ENCODE measurements around the gene RNF32. TPM values are rescaled to one million over a fixed set of nuclear protein-coding genes. Genes with fewer than 3 reads are reported as not detected.
"Not testable (repeated sequence)": the region's sequence is repeated elsewhere in the genome, so short reads cannot be mapped to it uniquely, and the experiment has no call there.

Gene RNF32
- total and polyA plus RNA-seq, 12 donors: 0.26 to 8.5 (median 0.92) TPM

DNA sequence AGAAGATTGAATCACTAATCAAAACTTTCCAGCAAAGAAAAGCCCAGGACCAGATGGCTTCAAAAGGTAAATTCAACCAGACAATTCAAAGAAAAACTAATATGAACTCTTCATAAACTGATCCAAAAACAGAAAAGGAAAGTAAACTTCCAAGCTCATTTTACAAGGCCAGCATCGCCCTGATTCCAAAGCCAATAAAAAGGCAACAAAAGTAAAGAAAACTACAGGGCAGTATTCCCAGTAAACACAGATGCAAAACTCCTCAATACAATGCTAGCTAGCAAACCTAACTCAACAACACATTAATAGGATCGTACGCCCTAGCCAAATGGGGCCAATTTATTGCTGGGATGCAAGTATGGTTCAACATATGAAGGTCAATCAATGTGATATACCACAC is 53.1 kb downstream of the RNF32 start:
- Histone ChIP-seq H3K4me1 (replicated peaks in 1 of 2) (peaks cover 0 to 6% of the 10 kb centered on the region in 2 donors), H3K27ac (peak overlapping the region in 1 of 5 donors; percentile 17), H3K4me3 (no peak overlapping the region), H3K36me3 (replicated peaks in 1 of 2) (no peaks in the 10 kb centered on the region), H3K9me3 (replicated peaks in 1 of 3) (no peaks in the 10 kb centered on the region), H3K27me3 (no peaks in the 10 kb centered on the region)
- WGBS, 4 donors: 51 to 70% (median 60%) methylated on average over 3 of the region's 3 CpGs
- intact Hi-C loops (cut with DNase I): no loop called here
- TF ChIP-seq, protein P1, sequence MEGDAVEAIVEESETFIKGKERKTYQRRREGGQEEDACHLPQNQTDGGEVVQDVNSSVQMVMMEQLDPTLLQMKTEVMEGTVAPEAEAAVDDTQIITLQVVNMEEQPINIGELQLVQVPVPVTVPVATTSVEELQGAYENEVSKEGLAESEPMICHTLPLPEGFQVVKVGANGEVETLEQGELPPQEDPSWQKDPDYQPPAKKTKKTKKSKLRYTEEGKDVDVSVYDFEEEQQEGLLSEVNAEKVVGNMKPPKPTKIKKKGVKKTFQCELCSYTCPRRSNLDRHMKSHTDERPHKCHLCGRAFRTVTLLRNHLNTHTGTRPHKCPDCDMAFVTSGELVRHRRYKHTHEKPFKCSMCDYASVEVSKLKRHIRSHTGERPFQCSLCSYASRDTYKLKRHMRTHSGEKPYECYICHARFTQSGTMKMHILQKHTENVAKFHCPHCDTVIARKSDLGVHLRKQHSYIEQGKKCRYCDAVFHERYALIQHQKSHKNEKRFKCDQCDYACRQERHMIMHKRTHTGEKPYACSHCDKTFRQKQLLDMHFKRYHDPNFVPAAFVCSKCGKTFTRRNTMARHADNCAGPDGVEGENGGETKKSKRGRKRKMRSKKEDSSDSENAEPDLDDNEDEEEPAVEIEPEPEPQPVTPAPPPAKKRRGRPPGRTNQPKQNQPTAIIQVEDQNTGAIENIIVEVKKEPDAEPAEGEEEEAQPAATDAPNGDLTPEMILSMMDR (IDR thresholded peaks at IDR 0.05): no peak
- TF ChIP-seq POLR2A (IDR thresholded peaks at IDR 0.05): no peak
- DNase-seq: no peak

GRCh38 chr7:156697283-156697682 is 56.7 kb downstream of the RNF32 start:
- H3K9me3 ChIP-seq (replicated peaks in 1 of 3); H3K27ac ChIP-seq; H3K36me3 ChIP-seq (replicated peaks in 1 of 2); H3K27me3 ChIP-seq; DNase-seq; intact Hi-C loops (cut with DNase I); H3K4me1 ChIP-seq (replicated peaks in 1 of 2); H3K4me3 ChIP-seq: not testable (repeated sequence)
- WGBS, 4 donors: 87 to 98% (median 96%) methylated on average over 9 of the region's 9 CpGs

DNA sequence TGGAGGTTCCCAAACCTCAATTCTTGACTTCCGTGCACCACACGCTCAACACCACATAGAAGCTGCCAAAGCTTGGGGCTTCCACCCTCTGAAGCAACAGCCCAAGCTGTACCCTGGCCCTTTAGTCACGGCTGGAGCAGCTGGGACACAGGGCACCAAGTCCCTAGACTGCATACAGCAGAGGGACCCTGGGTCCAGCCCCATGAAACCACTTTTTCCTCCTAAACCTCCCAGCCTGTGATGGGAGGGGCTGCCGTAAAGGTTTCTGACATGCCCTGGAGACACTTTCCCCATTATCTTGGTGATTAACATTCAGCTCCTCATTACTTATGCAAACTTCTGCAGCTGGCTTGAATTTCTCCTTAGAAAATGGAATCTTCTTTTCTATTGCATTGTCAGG is 57.9 kb downstream of the RNF32 start:
- H3K4me1 ChIP-seq (replicated peaks in 1 of 2); H3K36me3 ChIP-seq (replicated peaks in 1 of 2); H3K4me3 ChIP-seq; intact Hi-C loops (cut with DNase I); H3K27ac ChIP-seq; H3K9me3 ChIP-seq (replicated peaks in 1 of 3); DNase-seq; H3K27me3 ChIP-seq: not testable (repeated sequence)
- WGBS, 4 donors: 97 to 100% (median 98%) methylated on average over 4 of the region's 4 CpGs

DNA sequence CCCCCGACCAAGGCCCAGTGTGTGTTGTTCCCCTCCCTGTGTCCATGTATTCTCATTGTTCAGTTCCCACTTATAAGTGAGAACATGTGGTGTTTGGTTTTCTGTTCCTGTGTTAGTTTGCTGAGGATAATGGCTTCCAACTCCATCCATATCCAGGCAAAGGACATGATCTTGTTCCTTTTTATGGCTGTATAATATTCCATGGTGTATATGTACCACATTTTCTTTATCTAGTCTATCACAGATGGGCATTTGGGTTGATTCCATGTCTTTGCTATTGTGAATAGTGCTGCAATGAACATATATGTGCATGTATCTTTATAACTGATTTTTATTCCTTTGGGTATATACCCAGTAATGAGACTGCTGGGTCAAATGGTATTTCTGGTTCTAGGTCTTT is 61.2 kb downstream of the RNF32 start:
- intact Hi-C loops (cut with DNase I); DNase-seq: not testable (repeated sequence)

DNA sequence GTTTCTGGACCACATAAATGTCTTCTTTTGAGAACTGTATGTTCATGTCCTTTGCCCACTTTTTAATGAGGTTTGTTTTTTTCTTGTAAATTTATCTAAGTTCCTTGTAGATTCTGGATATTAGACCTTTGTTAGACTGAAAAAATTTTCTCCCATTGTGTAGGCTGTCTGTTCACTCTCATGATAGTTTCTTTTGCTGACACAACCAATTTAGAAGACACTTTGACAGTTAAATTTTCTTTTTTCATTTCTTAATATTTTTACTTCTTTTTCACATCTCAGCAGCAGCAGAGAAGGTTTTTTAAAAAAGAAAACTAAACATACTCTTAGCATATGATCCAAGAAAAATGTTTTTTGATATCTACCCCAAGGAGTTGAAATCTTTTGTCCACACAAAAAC is 61.8 kb downstream of the RNF32 start:
- no peak overlapping the region for H3K27ac ChIP-seq
- no peak for DNase-seq
- H3K36me3 ChIP-seq (replicated peaks in 1 of 2): no peaks in the 10 kb centered on the region
- intact Hi-C loops (cut with DNase I): no loop called here
- TF ChIP-seq, protein P1 (IDR thresholded peaks at IDR 0.05): no peak
- no peak for TF ChIP-seq POLR2A (IDR thresholded peaks at IDR 0.05)
- no peaks in the 10 kb centered on the region for H3K27me3 ChIP-seq
- H3K4me1 ChIP-seq (replicated peaks in 1 of 2): no peaks in the 10 kb centered on the region
- no peaks in the 10 kb centered on the region for H3K9me3 ChIP-seq (replicated peaks in 1 of 3)
- H3K4me3 ChIP-seq: no peak overlapping the region

More for the DNA sequence above, 61.2 kb downstream of the RNF32 start:
- H3K36me3 ChIP-seq (replicated peaks in 1 of 2); H3K4me1 ChIP-seq (replicated peaks in 1 of 2); H3K9me3 ChIP-seq (replicated peaks in 1 of 3); H3K27ac ChIP-seq; H3K4me3 ChIP-seq; H3K27me3 ChIP-seq: not testable (repeated sequence)
- WGBS, 4 donors: 95 to 100% (median 98%) methylated on average over 1 of the region's 1 CpG

DNA sequence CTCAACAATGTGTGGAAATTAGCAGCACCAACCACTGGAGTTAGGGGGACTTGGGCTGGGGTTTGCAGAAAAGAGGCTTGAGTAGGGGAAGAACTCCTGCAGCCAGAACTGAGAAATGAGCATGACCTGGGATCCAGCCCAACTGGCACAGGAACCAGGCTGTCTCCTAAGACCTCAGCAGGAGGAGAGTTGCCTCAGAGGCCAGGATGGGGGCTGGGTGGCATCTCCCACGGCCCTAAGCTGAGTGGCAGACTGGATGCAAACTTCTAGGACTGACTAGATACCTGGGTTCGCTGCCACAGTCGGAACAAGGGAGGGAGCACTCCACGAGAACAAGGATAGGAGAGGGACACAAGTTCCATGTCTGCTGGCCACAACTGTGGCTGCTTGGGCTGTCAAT is 62.6 kb downstream of the RNF32 start:
- whole genome bisulfite sequencing, 4 donors: 83 to 88% (median 85%) methylated on average over 4 of the region's 4 CpGs
- no peaks in the 10 kb centered on the region for H3K9me3 ChIP-seq (replicated peaks in 1 of 3)
- intact Hi-C loops (cut with DNase I): no loop called here
- no peak overlapping the region for H3K4me3 ChIP-seq
- H3K27me3 ChIP-seq: no peaks in the 10 kb centered on the region
- TF ChIP-seq POLR2A (IDR thresholded peaks at IDR 0.05): no peak
- TF ChIP-seq, protein P1 (IDR thresholded peaks at IDR 0.05): no peak
- H3K4me1 ChIP-seq (replicated peaks in 1 of 2): no peaks in the 10 kb centered on the region
- H3K27ac ChIP-seq: no peak overlapping the region
- peak; percentile 28 to 67 (median 38) for DNase-seq
- H3K36me3 ChIP-seq (replicated peaks in 1 of 2): no peaks in the 10 kb centered on the region
